HL-60 (cell line): ENCODE measurements around the gene MAPK7.

Experiments used
- CTCF ChIP-seq: IDR thresholded peaks from one replicate; pipeline ENCODE4 v1.5.1; 2011; ENCODE audit warnings: low read length, control low read depth, inconsistent platforms; ENCODE audit not compliant: insufficient read depth
- GABPA ChIP-seq: IDR thresholded peaks from 2 replicates; pipeline ENCODE4 v1.6.1; 2012; ENCODE audit warnings: low read depth
- POLR2AphosphoS5 ChIP-seq: IDR thresholded peaks from 2 replicates; pipeline ENCODE4 v1.6.1; 2012; ENCODE audit warnings: low read depth
- REST ChIP-seq: IDR thresholded peaks from 2 replicates; pipeline ENCODE4 v1.6.1; 2012; ENCODE audit warnings: low read depth; ENCODE audit not compliant: insufficient replicate concordance
- SPI1 ChIP-seq: IDR thresholded peaks from 2 replicates; pipeline ENCODE4 v1.6.1; 2012; ENCODE audit warnings: low read depth, mild to moderate bottlenecking, borderline replicate concordance

GRCh38 chr17:19405114-19405513, 26.8 kb downstream of the MAPK7 start:
- TF ChIP-seq POLR2AphosphoS5, result no peak
- TF ChIP-seq CTCF, result no peak
- TF ChIP-seq REST, result no peak
- TF ChIP-seq GABPA, result no peak
- TF ChIP-seq SPI1, result no peak
